OCI-LY3 (cell line): Measurements from ENCODE around the gene MED29.

Experiments
- CTCF ChIP-seq: fragments of 200-600, 300-600 bp; sonication (generic); IDR thresholded peaks from 2 replicates; pipeline ENCODE4 v1.5.1; 2014; ENCODE audit warnings: antibody characterized with exemption, low read length, low read depth
- EZH2phosphoT487 ChIP-seq: fragments of 200-600 bp; shearing (Covaris generic); IDR thresholded peaks from 2 replicates; pipeline ENCODE4 v1.6.1; 2018; ENCODE audit warnings: antibody characterized with exemption, mixed run types, low read depth

- TF ChIP-seq CTCF (no peak), EZH2phosphoT487 (no peak)
These were observed 4.6 kb upstream of the MED29 start for GRCh38 chr19:39386557-39386956.
